Measurements from ENCODE around the gene MYCBP.

DNA sequence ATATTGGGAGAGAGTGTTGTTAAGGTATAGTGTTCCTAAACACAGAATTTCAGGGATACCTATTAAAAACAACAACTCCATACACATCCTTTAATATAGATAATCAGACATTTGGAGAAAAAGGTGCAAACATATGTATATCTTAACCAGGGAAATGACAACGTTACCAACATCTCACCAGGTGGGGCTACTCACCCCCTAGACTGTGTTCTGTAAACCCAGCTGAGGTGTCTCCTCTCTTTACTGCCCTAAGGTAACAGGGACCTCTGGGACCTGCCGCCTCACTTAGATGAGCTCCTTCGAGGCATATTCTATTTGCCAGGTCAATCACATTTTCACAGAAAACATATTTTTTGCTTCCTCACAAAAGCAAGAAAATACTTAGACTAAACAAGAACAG lies 26.9 kb downstream of the MYCBP start:
- TF ChIP-seq, protein P1, sequence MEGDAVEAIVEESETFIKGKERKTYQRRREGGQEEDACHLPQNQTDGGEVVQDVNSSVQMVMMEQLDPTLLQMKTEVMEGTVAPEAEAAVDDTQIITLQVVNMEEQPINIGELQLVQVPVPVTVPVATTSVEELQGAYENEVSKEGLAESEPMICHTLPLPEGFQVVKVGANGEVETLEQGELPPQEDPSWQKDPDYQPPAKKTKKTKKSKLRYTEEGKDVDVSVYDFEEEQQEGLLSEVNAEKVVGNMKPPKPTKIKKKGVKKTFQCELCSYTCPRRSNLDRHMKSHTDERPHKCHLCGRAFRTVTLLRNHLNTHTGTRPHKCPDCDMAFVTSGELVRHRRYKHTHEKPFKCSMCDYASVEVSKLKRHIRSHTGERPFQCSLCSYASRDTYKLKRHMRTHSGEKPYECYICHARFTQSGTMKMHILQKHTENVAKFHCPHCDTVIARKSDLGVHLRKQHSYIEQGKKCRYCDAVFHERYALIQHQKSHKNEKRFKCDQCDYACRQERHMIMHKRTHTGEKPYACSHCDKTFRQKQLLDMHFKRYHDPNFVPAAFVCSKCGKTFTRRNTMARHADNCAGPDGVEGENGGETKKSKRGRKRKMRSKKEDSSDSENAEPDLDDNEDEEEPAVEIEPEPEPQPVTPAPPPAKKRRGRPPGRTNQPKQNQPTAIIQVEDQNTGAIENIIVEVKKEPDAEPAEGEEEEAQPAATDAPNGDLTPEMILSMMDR (IDR thresholded peaks at IDR 0.05), result no peak
- TF ChIP-seq EP300 (IDR thresholded peaks at IDR 0.05), result no peak
- no peak for TF ChIP-seq POLR2A (IDR thresholded peaks at IDR 0.05)
- no peak for TF ChIP-seq POLR2AphosphoS5 (IDR thresholded peaks at IDR 0.05)
